CD4-positive, alpha-beta T cell treated with Interleukin-6 at 100 ng/mL for 8 hours (primary cell): ENCODE results near the gene IFNE.
"Not testable (repeated sequence)": the region's sequence is repeated elsewhere in the genome, so short reads cannot be mapped to it uniquely, and the experiment has no call there.

Experiments used
- DNase-seq: peaks from one replicate; pipeline ENCODE4 v3.0.0-alpha.2; 2020; ENCODE audit warnings: mixed read lengths, low spot score

Gene IFNE

DNA sequence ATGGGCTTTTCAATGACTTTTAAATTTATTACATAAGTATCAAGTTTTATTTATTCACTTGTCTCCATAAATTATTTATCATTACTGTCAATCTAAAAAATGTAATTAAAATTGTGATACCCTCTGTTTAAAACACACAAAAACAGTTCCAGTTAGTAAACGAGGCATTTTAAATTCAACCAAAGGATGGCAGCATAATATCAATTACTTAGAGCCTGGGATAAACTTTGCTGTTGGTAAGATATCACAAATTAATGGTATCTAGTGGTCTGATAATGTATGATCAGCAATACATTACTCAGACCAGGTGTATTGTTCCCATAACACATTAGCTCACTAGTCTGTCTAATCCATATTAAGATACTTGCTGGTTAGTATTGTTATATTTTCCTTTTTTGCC lies 9.6 kb upstream of the IFNE start:
- no peak for DNase-seq

DNA sequence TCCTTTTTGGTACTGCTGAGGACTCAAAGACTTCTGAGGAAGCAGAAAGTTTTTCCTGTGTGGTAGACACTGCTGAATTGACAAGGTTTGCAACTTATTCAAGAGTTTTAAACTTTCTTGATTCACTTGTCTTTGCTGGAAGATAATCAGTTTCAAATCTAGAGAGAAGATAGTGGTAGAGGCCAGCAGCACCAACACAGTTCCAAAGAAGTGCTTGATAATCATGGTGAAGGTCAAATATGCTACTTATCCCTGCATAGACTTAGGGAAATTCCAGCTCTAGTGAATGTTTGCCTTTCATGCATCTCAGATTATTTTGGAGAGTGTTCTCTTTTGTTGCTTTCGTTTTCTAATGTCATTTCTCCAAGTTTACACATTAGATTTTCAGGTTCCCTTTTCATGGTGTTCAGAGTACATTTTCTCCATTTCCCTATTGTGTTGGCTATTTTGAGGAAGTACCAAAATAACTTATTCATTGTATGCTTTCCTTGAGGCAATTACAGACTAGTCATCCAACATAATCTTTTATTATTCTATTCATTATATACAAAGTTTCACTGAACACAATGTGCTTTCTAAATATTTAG lies 550 bp downstream of the IFNE start:
- DNase-seq = no peak

DNA sequence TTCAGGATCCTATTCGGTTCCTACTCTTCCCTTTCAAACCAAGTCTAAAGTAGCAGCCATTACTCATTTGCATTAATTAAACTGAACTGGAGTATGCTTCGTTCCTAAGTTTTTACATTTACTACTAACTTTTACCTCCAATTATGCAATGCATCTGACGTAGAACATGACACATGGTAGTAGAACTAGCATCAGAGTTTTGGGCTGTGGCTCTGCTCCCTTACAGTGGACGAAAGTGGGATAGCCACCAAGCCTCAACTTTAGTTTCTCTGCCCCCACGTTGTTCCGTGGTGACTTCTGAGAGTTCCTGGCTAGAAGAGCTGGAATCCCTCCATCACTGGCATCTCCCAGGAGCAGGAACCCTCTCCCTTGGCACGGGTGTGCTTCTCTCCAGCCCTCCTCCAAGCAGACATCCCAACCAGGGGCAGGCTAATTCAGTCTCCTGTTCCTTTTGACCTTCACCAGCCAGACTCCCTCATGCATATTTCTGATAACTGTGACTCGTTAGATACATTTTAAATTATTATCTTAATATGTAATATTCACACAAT lies 2.9 kb downstream of the IFNE start:
- no peak for DNase-seq

DNA sequence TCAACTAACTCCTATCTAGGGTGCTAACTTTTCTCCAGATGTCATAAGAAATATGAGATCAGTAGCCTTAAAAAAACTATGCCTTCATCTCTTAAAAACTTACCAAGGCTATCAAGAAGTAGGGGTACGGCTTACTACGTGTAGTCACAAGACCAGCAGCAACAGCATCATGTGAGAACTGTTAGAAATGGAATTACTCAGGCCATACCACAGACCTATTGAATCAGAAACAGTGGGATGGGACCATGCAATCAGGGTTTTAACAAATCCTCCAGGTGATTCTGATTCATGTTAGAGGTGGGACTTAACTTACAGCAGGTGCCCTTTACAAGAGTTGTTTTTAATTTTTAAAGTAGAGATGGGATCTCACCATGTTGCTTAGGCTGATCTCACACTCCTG lies 4.6 kb downstream of the IFNE start:
- no peak for DNase-seq

DNA sequence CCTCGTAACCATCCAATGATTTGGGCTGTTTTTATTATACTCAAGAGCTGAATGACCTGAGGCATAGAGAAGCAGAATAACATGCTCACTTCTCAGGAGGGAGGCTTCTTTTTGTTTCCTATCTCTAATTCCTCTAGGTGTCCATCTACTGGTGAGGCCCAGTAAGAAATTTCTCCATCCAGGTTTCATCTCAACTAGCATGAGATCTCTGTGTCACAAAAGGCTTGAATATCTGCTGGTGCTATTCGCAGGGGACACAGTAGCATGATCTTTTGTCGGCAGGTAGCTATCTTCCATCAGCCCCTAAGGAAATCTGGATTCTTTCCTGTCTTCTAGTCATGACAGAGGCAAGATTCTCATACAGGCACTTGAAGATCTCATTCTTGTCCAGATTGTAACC lies 8.9 kb downstream of the IFNE start:
- no peak for DNase-seq

DNA sequence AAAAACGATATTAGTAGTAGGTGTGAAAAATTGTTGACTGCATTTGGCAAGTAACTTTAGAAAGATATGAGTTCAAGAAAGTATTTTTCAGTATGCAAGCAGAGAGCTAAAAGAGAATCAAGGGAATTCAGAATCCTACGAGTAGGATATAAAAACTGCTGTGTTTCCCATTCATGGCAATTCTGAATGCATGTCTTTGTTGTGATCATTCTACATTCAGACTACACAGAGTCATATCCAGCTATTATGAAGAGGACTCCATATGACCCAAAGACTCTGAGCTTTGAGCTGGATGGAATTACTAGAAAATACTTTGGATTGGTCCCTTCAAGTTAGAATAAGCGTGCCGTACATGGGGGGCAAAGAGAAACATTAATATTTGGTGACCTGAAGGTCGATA lies 12.0 kb downstream of the IFNE start:
- DNase-seq = no peak

DNA sequence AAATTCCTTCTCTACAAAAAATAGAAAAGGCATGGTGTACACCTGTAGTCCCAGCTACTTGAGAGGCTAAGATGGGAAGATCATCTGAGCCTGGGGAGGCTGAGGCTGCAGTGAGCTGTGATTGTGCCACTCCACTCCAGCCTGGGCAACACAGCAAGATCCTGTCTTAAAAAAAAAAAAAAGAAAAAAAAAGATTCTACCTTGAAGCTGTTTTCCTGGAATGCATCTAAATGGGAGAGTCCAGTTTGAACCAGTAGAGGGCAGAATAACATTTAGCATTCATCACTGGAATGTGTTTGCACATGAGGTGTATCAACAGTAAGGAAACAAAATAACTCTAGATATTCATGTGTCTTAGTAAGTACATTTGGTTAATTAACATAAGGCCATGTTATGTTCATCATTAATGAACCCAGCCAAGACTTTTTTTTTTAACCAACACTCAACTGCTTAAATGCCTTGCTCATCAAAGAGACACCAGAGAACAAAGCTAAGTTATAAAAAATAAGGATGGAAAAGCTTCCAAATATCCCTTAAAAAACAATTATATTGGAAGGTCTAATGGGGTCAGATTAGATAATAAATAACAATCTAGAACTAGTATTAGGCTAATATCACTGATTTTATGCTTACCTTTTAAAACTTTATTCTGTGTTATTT lies 16.1 kb downstream of the IFNE start:
- DNase-seq = peak; percentile 45

DNA sequence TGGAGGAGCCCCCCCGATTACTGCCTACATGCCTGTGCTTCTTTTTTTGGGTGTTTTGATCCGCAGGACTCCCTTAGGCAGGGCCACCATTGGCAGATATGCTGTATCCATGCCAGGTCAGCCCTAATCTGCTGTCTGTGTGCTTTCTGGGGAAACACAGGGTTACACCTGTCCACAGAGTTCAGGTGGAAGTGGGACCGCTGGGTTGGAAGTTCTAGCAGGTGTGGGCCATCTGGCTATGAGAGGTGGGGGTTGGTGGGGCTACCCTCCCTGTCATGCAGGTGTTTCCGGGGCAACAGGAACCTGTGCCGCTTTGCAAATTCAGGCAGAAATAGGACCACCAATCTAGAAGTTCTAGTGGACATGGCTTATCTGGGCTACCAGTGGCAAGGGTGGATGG lies 17.0 kb downstream of the IFNE start:
- DNase-seq = no peak

DNA sequence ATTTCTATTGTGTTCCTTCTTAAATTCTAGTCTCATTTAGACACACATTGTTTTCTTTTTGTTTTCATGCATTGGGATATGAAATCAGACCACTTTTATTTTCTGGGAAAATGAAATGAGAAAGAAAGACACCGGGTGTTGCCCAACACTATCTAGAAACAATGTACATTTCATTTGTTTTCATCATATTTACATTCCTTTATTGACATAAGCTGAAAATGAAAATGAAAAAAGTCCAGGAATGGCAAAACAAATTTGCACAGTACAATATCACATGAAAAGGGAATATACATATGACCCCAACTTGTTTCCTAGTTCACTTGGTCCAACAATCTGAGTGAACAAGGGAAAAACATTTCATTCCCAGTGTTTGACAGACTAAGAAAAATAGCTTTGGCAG lies 20.7 kb downstream of the IFNE start:
- DNase-seq = no peak

DNA sequence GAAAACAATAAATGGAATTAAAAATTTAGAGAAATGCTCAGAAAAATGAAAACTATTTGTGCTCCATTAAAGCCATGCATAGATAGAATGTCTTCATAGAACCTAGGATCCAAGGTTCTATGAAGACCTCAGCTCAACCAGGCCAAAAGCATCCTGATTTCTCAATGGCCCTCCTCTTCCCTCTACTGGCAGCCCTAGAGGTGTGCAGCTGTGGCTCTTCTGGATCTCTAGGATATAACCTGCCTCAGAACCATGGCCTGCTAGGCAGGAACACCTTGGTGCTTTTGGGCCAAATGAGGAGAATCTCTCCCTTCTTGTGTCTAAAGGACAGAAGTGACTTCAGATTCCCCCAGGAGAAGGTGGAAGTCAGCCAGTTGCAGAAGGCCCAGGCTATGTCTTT lies 26.8 kb downstream of the IFNE start:
- peak; percentile 29 for DNase-seq

DNA sequence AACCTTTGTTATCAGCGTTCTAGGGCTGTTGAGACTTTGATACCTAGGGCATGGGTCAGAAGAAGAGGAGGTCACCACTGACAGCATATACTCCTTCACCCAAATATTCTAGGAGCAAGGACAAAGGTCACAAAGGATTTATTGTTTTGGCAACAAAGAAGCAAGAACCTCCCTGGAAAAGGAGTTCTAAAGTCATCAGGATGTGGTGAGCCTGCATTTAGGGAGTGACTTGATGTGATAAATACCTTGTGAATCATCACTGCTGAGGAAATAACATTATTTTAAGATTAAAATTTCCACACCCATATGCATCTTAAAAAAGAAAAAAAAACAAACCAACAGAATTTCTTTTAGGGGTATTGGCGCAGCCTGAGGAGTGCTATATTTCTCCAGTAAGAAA lies 28.0 kb downstream of the IFNE start:
- no peak for DNase-seq

DNA sequence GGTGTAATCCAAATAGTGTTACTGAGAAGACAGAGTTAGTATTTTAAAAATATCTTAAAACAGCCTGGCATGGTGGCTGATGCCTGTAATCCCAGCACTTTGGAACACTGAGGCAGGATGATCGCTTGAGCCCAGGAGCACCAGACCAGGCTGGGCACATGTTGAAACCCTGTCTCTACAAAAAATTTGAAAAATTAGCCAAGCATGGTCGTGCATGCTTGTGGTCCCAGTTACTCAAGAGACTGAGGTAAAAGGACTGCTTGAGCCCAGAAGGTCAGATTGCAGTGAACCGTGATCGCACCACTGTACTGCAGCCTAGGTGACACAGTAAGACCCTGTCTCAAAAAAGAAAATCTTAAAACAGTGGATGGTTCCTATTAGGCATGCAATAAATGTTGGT lies 29.4 kb downstream of the IFNE start:
- DNase-seq = no peak

DNA sequence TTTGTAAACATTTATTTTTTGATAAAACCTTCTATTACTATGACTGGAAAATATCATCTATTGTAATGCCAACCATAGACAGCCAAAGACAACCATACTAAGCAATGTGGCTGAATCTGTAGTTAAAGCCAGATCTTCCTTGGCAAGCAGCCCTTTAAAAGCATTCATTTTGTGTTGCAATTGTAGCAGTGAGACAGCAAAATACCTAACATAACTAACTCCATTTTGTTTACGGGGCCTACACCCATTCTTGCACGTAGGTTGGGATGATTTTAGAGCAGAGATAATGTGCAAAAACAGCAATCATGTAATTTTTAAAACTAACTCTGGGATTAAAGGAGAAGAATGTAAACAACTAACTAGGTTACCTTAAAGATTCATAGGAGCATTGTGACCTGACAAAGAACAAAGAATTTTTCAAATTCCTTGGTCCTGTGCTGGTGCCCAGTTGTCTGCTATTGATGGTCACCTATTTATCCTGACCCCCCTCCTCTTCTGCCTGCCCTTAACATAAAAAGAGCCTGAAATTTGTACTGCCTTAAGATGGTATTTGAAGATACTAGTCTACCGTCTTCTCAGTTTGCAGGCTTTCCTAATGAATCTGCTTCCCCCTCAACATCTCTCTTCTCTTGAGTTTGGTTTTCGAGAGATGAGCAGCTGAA lies 31.2 kb downstream of the IFNE start:
- DNase-seq = no peak

DNA sequence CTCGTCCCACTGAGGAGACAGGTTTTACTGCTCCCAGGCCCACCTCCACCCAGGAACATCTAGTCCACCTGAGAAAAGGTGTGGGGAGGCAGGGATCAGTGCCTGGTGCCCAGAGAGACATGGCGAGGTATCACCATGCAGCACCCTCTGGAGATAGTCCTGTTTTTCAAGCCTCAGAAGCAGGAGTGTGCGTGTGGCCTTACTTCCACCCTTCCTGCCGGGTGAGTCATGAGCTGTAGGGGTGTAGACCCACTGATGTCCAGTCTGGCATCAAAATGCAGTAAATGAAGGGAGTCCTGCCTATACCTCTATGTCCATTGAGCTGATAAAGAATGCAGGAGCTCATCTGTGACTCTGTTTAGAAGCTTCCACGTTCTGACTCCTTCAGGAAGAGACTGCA lies 32.8 kb downstream of the IFNE start:
- DNase-seq = not testable (repeated sequence)

DNA sequence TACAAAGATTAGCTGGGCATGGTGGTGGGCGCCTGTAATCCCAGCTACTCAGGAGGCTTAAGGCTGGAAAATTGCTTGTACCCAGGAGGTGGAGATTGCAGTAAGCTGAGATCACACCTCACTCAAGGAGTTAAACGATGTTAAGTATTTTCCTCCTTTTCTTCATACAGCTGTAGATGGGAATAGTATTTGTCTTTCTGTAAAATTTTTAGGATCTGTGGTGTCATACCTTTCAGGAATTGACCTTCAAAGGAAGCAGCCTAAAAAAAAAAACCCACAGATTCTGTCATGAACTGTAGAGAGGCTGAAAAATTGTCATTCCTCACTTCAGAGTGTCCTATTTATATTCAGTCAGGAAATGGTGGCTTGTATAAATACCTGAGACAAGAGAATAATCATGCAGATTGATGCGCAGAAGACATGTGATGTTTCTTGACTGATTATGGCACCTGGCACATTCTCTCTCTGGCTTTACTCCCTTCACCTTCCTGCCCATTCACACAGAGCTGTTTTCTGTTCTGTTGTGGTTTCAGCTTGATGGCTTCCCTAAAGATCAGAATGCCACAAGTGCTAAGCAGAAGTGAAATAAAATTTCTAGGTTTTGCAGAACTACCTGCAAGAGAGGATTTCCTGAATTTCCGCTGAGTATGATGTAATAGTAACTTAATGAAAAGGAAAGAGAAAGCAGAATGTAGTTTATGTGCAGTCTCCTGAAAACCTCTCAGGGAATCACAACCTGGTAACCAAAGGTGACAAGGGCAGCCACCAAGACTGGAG lies 38.1 kb downstream of the IFNE start:
- peak; percentile 57 for DNase-seq

DNA sequence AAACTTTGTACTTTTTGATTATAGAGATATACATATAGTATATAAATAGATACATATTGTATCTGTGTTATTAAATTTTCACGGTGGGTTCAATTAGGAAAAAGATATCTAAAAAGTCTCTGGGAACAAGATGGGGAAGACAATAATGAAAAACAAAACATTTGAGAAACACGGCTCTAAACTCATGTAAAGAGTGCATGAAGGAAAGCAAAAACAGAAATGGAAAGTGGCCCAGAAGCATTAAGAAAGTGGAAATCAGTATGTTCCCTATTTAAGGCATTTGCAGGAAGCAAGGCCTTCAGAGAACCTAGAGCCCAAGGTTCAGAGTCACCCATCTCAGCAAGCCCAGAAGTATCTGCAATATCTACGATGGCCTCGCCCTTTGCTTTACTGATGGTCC lies 42.0 kb downstream of the IFNE start, which contains the start of gene IFNA1:
IFNA1 (plus strand) TSS at position 301 of the 400 bp plus-strand sequence; CDS start at position 370, 69 bp downstream.
- no peak for DNase-seq

DNA sequence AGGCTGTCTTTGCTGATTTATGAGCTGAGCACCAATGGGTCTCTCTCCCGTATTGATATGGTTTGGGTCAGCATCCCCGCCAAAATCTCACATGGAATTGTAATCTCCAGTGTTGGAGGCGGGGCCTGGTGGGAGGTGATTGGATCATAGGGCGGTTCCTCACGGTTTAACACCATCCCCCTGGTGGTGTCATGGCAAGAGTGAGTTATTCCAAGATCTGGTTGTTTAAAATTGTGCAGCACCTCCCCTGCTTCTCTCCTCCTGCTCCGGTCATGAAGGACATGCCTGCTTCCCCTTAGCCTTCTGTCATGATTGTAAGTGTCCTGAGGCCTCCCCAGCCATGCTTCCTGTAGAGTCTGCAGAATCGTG lies 47.1 kb downstream of the IFNE start:
- not testable (repeated sequence) for DNase-seq

DNA sequence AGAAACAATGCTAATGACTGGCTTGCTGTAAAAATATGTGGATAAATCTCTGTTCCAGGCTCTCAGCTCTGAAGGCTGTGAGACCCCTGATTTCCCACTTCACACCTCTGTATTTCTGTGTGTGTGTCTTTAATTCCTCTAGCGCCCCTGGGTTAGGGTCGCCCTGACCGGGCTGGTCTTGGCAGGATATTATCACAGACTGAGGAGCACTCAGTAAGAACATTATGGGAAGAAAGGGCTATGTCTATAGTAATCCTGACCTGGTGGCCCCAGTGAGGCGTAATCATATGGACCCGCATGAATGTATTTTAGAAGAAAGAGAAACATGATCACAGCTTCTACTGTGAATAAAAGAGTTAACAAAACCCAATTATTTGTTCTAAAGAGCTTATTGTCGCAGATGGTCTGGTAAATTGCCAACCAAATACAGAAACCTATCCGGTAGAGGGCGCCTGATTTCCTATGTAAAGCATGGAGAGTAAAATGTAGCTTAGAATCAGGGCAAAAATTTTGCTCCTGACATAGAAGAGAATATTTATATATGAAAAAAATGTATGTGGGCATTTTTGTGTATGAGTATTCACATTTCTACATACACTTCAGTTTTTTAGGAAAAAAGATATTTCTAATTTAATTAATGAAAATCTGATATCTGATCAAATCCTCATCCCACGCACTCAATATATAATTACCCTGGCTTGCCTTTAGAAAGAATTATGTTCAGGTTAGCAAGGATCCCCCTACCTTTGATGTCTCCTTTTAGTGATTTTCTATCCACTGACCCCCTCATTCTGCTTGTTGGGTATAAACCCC lies 47.7 kb downstream of the IFNE start:
- peak; percentile 47 for DNase-seq

DNA sequence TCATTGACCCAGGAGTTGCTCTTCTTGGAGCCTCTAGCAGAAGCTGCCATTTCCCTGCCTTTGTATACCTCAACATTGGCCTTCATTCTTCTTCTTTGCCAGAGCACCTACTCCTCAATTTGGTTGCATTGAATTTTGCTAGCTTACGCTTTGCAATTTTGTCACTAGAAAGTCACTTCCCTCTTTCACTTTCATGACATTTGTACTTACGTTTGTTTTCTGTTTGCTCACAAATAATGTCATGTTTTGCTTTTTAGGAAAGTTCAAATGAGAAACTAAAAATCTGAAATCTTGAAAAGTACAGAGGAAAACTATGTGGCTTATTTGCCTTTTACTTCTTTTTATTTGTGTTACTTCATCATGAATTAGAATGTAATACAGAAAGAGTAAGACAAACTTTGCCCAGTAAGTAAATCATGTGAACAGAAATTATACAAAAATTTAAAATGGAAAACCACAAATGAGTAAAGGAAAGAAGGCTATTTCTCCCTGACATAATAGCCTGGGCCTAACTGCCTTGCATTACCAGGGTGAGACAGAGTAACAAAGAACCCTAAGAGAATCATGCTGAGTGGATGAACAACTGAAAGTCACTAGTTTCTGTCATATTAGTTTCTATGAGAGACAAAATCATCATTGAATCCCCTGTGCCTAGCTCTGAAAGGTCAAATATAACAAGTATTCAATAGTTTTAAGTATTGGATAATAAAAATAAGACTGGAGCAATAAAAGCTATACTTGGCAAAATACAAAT lies 49.3 kb downstream of the IFNE start:
- no peak for DNase-seq
